Lower lobe of right lung (tissue), 2 donors: ENCODE data around the gene GBE1. TPM values are rescaled to one million over a fixed set of nuclear protein-coding genes. Genes with fewer than 3 reads are reported as not detected.
A peak's percentile ranks its signal among the peaks of the same experiment; 100 is the strongest.

Source experiments
- ATAC-seq, 2 donors: fragments of 200-7000 bp; cut with Tn5 transposase; one replicate each; pipeline ENCODE4 v1.9.1; 2020 to 2022; ENCODE audit warnings: mild to moderate bottlenecking in 2 of 2, moderate library complexity in 2 of 2
- DNase-seq: peaks from one replicate; pipeline ENCODE4 v3.0.0-alpha.2; 2020
- H3K27ac ChIP-seq: fragments of 200-600 bp; one replicate; pipeline ENCODE4 v1.8.0; 2022
- H3K27me3 ChIP-seq: fragments of 200-600 bp; one replicate; pipeline ENCODE4 v1.8.0; 2022; ENCODE audit warnings: low read depth
- H3K36me3 ChIP-seq: fragments of 200-600 bp; one replicate; pipeline ENCODE4 v1.8.0; 2022; ENCODE audit warnings: mild to moderate bottlenecking
- H3K4me1 ChIP-seq: fragments of 200-600 bp; one replicate; pipeline ENCODE4 v1.8.0; 2022
- H3K4me3 ChIP-seq: fragments of 200-600 bp; one replicate; pipeline ENCODE4 v1.8.0; 2022; ENCODE audit warnings: mild to moderate bottlenecking
- H3K9me3 ChIP-seq: fragments of 200-600 bp; one replicate; pipeline ENCODE4 v1.8.0; 2022
- CTCF ChIP-seq: fragments of 200-600 bp; IDR thresholded peaks from one replicate; pipeline ENCODE4 v1.8.0; 2022; ENCODE audit warnings: antibody characterized with exemption, mild to moderate bottlenecking
- intact Hi-C: fragments of 100-400 bp; cut with DNase I; formaldehyde crosslinking; loops from one replicate; pipeline ENCODE4 v1.11.0; 2022
- total RNA-seq: library from RNA; stranded (reverse); fragmentation: NEBNext Ultra II Directional; extraction: Animal tissue kit (Norgen Biotek cat#: 25700); gene quantifications from one replicate; pipeline ENCODE4 v1.2.1, GENCODE V29; 2021
- donor health status: DM: no; HTN: yes; CAD: no; lungs with severe emphysema.

Gene GBE1
- total RNA-seq, 1 donor from 2014 or later = 23.0 TPM

- Histone ChIP-seq H3K9me3 (no peaks in the 10 kb centered on the region), H3K27ac (no peak overlapping the region), H3K4me3 (no peak overlapping the region), H3K36me3 (no peaks in the 10 kb centered on the region), H3K27me3 (no peaks in the 10 kb centered on the region), H3K4me1 (no peaks in the 10 kb centered on the region)
- intact Hi-C loops = no loop called here
- no peak for TF ChIP-seq CTCF
- DNase-seq = no peak
- peak in 1 of 2 donors; percentile 56 for ATAC-seq
These were observed 317.5 kb downstream of the GBE1 start for GRCh38 chr3:81443958-81444357.

- H3K4me1 ChIP-seq = no peaks in the 10 kb centered on the region
- no peaks in the 10 kb centered on the region for H3K9me3 ChIP-seq
- intact Hi-C loops = no loop called here
- H3K36me3 ChIP-seq = no peaks in the 10 kb centered on the region
- DNase-seq (no peak), ATAC-seq (no peak)
- H3K27me3 ChIP-seq = no peaks in the 10 kb centered on the region
- H3K27ac ChIP-seq = no peak overlapping the region
- H3K4me3 ChIP-seq = no peak overlapping the region
- no peak for TF ChIP-seq CTCF
These were observed 318.0 kb downstream of the GBE1 start for GRCh38 chr3:81443457-81443782.

GRCh38 chr3:81442758-81443456, 318.5 kb downstream of the GBE1 start:
- intact Hi-C loops = no loop called here
- ATAC-seq (no peak), DNase-seq (no peak)
- Histone ChIP-seq H3K27me3 (no peaks in the 10 kb centered on the region), H3K4me1 (no peaks in the 10 kb centered on the region), H3K27ac (no peak overlapping the region), H3K9me3 (no peaks in the 10 kb centered on the region), H3K4me3 (no peak overlapping the region), H3K36me3 (no peaks in the 10 kb centered on the region)
- no peak for TF ChIP-seq CTCF

- intact Hi-C loops = no loop called here
- no peaks in the 10 kb centered on the region for H3K9me3 ChIP-seq
- ATAC-seq (no peak), DNase-seq (no peak)
- no peaks in the 10 kb centered on the region for H3K36me3 ChIP-seq
- no peak for TF ChIP-seq CTCF
- no peak overlapping the region for H3K4me3 ChIP-seq
- no peak overlapping the region for H3K27ac ChIP-seq
- no peaks in the 10 kb centered on the region for H3K4me1 ChIP-seq
- no peaks in the 10 kb centered on the region for H3K27me3 ChIP-seq
These were observed 320.8 kb downstream of the GBE1 start for GRCh38 chr3:81440661-81441060.
